ENCODE data around the gene TMEM69. TPM values are rescaled to one million over a fixed set of nuclear protein-coding genes. Genes with fewer than 3 reads are reported as not detected.

The TMEM69 gene
- total and polyA plus RNA-seq, 2 of the 4 experiments (the other 2 are of a cell fraction) = 19.9 to 33.6 TPM

- Histone ChIP-seq H2AK5ac (ENCODE audit: low read depth, low read length) (no peak overlapping the region), H3K23ac (ENCODE audit: low read depth, low read length) (no peak overlapping the region), H2AFZ (replicated peaks; ENCODE audit: low read length, poor library complexity) (no peak overlapping the region), H3K4me1 (ENCODE audit: control insufficient read depth, insufficient read depth, low read length) (peaks cover 4% of the 10 kb centered on the region; the same call in 1 of the 2 replicates), H4K5ac (ENCODE audit: low read depth, low read length) (no peak overlapping the region), H3K79me1 (ENCODE audit: low read depth in 1 of 2, low read length in 2 of 2) (no peaks in the 10 kb centered on the region), H3K9me3 (ENCODE audit: control insufficient read depth, insufficient read depth, low read length) (no peaks in the 10 kb centered on the region), H2BK5ac (ENCODE audit: low read depth, low read length, poor library complexity, severe bottlenecking) (no peak overlapping the region), H3K4me3 (ENCODE audit: insufficient read depth, low read depth, low read length) (no peak overlapping the region), H2AK9ac (replicated peaks; ENCODE audit: low read depth, low read length, poor library complexity) (no peak overlapping the region), H3K36me3 (ENCODE audit: control insufficient read depth, insufficient read depth, low read length) (peaks cover 5% of the 10 kb centered on the region), H3K9ac (ENCODE audit: low read depth, low read length) (no peak overlapping the region), H2BK20ac (ENCODE audit: low read depth, low read length) (no peak overlapping the region), H4K8ac (ENCODE audit: low read depth in 2 of 2, low read length in 2 of 2) (no peak overlapping the region), H3K27ac (ENCODE audit: insufficient read depth, low read length) (no peak overlapping the region), H4K20me1 (ENCODE audit: insufficient read depth, low read length) (no peaks in the 10 kb centered on the region), H2BK120ac (ENCODE audit: low read depth, low read length) (no peak overlapping the region), H3K14ac (replicated peaks; ENCODE audit: low read depth, low read length) (no peak overlapping the region), H2BK15ac (ENCODE audit: low read depth, low read length) (no peak overlapping the region), H3K4me2 (ENCODE audit: low read depth, low read length) (no peak overlapping the region), H3K27me3 (ENCODE audit: control insufficient read depth, insufficient read depth, low read length) (no peaks in the 10 kb centered on the region), H3K18ac (ENCODE audit: low read depth, low read length) (no peak overlapping the region), H4K91ac (ENCODE audit: insufficient read depth, low read depth, low read length) (no peak overlapping the region), H3K56ac (ENCODE audit: extremely low read depth, insufficient read depth, low read length) (no peak overlapping the region), H3K9me1 (ENCODE audit: insufficient read depth, low read length) (0 out of 2 replicates have a peak, but pooled peaks cover 3% of the 10 kb centered on the region), H3K4ac (ENCODE audit: low read depth, low read length) (no peak overlapping the region)
- intact Hi-C loops (cut with micrococcal nuclease) (no loop called here), in situ Hi-C loops (cut with MboI; ENCODE audit: low sequenced_read_pairs) (no loop called here), dilution Hi-C loops (cut with HindIII; ENCODE audit: low sequenced_read_pairs, unreplicated experiment) (no loop called here)
- no peak for TF ChIP-seq RFX5 (IDR thresholded peaks at IDR 0.05; ENCODE audit: low read depth, low read length)
- TF ChIP-seq MAFK (IDR thresholded peaks at IDR 0.05; ENCODE audit: low read depth, low read length) = no peak
- peak; percentile 86 for TF ChIP-seq CEBPB (IDR thresholded peaks at IDR 0.05; ENCODE audit: low read depth, low read length)
- no TSS peak for BruUV-seq (replicated peaks)
- ChIA-PET CTCF (no interaction called here), POLR2A (ENCODE audit: unreplicated experiment) (no interaction called here)
- WGBS, 2 experiments (ENCODE audit: extremely low coverage in 2 of 2, insufficient read length in 1 of 2) = no CpG with 5 or more reads among the region's 3 CpGs
- ATAC-seq (ENCODE audit: low read depth) (no peak), DNase-seq (peak; percentile 6)
Observed at GRCh38 chr1:45722809-45723208, 34.8 kb downstream of the TMEM69 start.
